OCI-LY3 (cell line): ENCODE results near the gene SCYL2.

Source experiments
- CTCF ChIP-seq: fragments of 200-600, 300-600 bp; sonication (generic); IDR thresholded peaks from 2 replicates; pipeline ENCODE4 v1.5.1; 2014; ENCODE audit warnings: antibody characterized with exemption, low read length, low read depth
- EZH2phosphoT487 ChIP-seq: fragments of 200-600 bp; shearing (Covaris generic); IDR thresholded peaks from 2 replicates; pipeline ENCODE4 v1.6.1; 2018; ENCODE audit warnings: antibody characterized with exemption, mixed run types, low read depth

DNA sequence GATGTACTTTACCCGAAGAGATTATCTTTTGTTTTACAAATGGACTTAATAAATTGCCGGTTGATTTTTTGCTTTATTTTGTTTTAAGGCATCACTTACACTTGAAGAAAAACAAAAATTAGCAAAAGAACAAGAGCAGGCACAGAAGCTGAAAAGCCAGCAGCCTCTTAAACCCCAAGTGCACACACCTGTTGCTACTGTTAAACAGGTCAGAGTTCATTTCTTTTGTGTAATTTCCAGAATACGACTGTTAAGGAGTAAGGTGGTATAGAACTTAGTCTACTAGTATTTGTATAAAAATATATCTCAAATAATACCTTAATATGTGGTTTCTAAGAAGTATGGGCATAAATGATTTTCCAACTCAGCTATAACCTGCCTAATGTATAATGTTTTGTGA lies 70.3 kb downstream of the SCYL2 start:
- TF ChIP-seq CTCF (no peak), EZH2phosphoT487 (no peak)
